Renal pelvis (tissue), 4 donors: ENCODE results near the gene FGF5. TPM values are rescaled to one million over a fixed set of nuclear protein-coding genes. Genes with fewer than 3 reads are reported as not detected.
"Not testable (repeated sequence)": the region's sequence is repeated elsewhere in the genome, so short reads cannot be mapped to it uniquely, and the experiment has no call there.

Experiments used
- DNase-seq: peaks from one replicate; pipeline ENCODE4 v3.0.0-alpha.2; 2013
- polyA plus RNA-seq, 3 donors: library from polyadenylated mRNA; unstranded; fragments of 120-200 nt; gene quantifications; one replicate each; pipeline ENCODE4 v1.2.1, GENCODE V29; 2013; ENCODE audit not compliant: insufficient read length in 3 of 3

Gene FGF5
- polyA plus RNA-seq, 3 donors = 0.01 to 0.09 TPM; not detected in 1

DNA sequence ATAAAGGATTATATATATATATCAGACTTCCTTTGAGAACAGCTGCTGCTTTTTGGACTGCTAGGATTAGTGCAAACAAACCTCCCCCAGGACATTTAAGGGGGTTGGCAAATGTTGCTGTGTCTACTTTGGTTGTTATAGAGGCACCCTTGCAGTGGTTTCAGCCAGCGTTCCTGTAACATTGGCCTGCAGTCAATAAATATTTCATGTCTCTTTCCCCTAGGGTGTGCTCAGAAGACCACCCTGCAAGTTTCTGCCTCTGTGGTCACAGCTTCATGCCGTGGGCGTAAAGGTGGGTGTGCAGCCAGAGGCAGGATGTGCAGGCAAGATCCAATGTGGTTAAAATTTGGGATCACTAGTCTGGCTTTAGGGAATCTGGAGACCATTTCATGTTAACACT lies 28.9 kb downstream of the FGF5 start:
- no peak for DNase-seq

DNA sequence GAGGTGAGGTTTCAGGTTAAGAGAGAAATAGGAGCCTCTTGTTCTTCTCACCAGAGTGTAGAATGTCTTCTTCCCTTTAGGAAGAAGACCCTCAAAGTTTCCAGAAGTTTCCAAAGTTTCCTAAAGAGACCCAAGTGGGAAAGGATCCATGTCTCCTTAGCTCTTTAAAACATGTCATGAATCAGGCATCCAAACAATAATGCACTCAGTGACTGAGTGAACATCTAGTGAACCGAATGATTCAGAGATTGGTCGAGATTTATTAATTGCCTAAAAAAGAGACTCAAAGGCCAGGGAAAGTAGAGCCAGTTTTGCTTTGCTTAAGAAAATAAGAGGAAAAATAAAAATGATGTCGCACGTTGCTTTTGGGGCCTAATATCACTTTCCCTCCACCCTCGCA lies 29.4 kb downstream of the FGF5 start:
- DNase-seq = no peak

DNA sequence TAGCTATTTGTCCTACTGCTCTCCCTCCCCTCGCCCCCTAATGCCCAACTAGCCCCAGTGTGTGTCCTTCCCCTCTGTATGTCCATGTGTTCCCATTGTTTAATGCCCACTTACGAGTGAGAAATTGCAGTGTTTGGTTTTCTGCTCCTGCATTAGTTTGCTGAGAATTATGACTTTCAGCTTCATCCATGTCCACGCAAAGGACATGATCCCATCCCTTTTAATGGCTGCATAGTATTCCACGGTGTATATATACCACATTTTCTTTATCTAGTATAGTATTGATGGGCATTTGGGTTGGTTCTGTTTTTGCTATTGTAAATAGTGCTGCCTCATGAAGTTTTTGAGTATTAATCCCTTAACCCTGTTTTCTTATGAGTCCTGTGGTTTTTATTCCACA lies 35.4 kb downstream of the FGF5 start:
- DNase-seq = no peak

DNA sequence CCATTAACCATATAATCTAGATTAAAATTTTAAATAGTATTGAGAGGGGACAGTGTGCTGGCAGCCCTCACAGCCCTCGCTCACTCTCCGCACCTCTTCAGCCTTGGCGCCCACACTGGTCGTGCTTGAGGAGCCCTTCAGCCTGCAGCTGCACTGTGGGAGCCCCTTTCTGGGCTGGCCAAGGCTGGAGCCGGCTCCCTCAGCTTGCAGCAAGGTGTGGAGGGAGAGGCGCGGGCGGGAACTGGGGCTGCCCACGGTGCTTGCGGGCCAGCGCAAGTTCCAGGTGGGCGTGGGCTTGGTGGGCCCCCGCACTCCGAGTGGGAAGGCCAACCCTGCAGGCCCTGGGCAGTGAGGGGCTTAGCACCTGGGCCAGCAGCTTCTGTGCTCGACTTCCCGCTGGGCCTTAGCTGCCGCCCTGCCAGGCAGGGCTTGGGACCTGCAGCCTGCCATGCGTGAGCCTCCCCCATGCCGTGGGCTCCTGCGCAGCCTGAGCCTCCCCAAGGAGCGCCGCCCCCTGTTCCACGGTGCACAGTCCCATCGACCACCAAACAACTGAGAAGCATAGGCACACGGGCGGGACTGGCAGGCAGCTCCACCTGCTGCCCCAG lies 36.3 kb downstream of the FGF5 start:
- no peak for DNase-seq

DNA sequence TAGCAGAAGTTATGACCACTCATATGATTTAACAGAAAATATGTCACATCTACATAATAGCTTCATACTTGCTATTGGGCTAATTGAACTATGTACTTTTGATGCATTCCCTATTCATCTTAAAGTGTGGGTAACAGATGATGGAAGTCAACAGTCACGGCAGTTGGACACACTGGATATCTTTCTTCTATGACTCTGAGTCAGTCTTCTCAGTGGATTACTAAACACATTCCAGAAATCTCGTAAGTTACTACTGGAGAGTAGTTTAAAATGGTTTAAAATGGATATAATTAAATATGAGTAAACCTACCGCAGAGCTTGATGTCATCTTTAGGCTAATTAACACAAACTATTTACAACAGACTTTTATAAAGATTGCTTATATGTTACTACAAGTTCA lies 39.0 kb downstream of the FGF5 start:
- DNase-seq = no peak

DNA sequence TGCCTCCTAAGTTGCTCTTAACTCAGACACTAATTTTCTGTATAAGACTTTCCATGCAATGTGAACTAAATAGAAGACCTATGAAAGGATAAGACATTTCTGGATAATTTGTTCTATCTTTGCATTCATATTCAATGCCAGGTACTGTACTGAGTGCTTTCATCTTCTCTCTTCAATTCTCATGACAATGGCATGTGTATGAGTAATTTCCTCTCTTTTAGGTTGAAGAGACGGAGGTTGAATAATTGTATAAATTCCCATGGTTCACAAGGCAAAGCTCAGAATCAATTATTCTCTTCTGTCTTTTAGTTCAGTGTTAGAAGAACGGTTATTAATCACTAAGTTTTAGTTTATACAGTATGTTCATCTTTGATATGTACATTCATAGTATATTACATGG lies 39.8 kb downstream of the FGF5 start:
- DNase-seq = no peak

DNA sequence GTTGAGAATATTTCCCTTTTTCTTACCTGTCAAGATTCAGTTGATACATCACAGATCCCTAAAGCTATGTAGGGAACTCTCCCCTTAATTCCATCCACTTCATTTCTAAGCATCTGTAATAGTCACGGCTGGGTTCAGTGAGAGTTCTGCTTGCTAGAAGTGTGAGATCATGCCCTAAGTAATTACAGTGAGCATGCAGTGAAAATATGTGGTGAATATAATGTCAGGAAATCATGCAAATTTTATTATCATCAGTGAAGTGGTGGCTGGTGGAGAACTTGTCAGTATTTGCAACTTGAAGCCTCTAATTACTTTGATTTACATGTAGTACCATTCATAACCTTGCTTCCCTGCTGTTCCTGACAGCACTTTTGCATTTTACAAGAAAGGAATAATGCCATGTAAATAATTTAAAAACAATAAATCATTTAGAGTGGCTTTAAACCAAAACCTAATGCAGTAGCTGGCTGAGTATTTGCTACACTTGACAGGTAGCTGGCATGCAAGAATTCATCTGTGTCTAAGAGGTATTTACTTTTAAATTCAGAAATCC lies 40.8 kb downstream of the FGF5 start:
- DNase-seq = no peak

DNA sequence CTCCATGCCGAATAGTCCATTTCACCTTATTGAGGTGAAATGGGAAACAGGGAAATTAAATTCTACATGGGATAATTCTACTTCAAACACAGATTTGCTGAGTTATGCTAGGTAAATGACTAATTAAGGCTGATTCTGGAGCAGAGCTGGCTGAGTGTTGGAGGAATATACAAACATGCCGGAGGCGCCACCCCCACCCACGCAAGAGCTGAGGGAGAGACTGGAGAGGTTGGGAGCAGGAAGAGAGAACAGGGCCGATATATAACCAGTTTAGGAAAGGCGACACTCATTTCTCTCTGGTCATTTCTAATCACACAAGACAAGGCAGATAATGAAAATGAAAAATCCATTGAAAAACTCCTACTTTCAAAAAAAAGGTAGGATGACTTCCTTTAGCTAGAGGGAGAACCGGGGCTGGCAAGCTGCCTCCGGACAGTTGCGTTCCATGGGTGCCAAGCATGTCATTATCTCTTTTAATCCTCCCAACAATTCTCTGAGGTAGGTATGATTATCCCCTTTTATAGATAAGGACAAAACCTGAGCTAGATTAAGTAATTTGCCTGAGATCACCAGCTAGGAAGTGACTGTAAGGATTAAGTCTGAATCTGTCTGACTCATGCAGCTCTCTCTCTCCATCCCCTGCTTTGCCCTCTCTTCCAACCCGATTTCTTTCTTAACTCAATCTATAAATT lies 41.5 kb downstream of the FGF5 start:
- no peak for DNase-seq

DNA sequence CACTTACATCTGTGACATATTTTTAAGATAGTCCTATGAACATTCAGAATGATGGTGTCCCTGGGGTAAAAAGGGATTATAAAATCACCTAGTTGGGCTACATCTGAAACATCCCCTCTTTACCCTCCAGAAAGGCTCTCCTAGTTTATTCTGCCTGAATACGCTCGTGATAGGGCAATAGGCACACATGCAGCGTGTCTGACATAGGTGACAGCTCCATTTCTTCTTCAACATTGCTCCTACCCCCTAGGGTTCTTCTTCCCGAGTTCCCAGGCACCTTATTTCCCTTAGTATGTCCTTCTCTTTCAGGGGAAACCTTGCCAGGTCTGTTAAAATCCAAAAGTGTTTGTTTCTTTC lies 42.0 kb downstream of the FGF5 start:
- no peak for DNase-seq

DNA sequence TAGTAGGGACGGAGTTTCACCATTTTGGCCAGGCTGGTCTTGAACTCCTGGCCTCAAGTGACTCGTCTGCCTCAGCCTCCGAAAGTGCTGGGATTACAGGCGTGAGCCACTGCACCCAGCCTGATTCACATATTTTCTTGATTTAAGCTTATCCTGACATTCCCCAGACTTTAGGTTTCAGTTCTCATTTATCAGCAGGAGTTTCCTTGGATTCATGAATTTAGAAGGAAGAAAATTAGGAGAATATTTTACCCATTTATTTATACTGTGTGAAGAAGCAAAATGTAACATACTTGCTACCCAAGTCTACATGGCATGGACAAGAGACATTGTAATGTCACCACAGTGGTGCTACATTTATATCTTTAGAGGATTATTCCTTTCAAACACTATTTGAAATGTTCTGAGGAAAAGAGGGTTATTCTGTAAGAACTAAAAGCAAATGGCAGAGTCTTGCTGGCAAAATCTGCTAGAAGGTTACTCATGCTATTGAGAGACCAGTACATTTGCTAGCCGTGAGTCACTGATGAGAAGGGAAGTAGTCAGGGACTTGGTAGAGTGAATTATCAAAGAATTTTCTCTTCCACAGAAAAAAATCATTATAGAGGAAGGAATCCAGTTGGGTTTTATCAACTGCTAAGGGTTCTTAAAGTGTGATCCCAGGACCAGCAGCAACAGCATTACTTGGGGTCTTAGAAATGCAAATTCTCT lies 43.0 kb downstream of the FGF5 start:
- DNase-seq = no peak

DNA sequence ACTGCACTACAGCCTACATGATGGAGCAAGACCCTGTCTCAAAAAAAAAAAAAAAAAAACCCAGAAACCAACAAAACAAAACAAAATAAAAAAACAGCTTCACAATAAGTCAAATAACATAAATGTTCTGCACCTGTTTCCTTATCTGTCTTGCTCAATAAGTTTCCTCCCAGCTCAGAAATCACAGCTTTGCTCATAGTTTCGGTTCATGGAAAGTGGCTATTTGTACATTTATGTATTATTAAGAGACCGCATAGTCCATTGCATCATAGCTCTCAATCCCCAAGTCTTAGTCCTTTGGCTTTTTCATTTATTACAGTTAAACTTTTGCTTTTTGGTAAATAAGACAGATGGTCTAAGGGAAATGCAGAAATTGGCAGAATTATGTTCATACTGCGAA lies 44.7 kb downstream of the FGF5 start:
- DNase-seq = no peak

DNA sequence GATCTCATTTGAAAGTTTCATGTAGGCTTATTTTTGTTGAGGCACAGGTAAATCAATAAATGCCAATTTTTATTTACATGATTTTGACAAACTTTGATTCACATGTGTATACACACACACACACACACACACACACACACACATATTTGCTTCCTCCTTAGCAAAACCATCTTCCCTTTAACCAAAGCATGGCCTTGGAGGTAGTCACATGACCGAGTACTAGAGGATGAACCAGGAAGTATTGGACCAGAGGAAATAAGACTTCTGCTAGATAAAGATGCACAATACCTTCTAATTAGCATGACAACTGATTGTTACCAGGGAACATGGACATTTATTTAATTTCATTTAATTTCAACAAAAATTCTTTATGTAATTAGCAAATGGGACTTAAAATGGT lies 45.7 kb downstream of the FGF5 start:
- DNase-seq = no peak

DNA sequence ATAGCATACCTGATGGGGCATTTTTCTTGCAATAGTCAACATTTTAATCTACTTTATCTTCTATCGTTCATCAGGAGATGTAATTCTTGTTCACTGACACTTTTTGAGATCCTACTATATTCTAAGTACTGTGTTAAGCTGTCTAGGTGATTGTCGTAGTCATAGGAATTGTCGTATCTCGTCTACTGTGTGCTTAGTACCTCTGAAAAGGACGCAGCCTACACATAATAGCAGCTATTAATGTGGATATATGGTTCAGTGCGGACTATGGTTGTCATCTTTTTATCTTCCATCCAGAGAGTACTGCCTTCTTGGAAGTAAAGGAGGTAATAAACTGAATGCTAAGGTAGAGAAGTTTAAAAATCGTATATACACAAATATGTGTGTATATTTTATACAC lies 47.2 kb downstream of the FGF5 start:
- DNase-seq = no peak

DNA sequence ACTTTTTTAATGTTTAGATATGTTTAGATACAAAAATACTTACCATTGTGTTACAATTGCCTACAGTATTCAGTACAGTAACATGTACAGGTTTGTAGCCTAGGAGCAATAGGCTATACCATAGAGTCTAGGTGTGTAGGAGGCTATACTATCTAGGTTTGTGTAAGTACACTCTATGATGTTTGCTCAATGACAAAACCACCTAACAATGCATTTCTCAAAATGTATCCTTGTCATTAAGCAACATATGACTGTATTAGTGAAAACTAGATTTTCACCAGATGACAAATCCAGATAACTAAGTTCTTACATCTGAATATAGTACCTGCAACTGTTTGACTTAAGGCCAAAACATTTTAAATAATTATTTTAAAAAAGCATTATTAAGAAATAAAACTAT lies 49.4 kb downstream of the FGF5 start:
- DNase-seq = not testable (repeated sequence)

DNA sequence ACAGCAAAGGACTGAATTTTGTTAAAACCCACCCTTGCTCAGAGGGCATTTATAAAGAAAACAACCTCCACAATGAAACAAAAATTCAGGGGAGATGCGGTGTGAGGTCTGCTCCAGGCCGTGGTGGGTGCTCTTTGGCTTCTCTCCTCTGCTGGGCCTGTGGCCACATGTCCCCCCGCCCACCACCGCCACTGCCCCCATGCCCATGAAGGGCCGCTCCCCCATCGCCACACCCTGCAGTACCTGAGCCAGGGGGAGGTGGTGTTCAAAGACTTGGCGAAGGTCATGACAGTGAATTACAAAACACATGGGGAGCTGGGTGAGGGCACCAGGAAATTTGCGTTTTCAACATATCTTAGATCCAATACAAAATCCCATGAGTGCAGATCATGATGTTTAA lies 54.9 kb downstream of the FGF5 start:
- no peak for DNase-seq

DNA sequence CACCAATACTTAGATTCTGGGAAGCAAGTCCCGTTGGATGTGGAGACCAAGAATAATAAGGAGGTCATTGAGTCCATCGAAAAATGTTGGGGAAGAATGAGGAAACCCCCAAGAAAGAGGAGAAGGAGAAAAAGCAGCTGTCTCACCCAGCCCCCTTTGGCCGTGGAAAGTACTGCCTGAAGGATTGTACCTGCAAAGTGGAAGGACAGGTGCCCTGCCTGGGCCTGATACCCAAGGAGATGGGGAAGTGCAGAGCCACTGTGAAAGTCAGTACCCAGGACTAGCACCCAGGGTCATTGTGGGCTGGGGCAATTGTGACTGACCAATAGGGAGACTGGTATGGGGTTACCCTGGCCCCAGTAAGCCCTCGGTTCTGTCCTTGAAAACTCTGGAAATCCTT lies 55.3 kb downstream of the FGF5 start:
- DNase-seq = no peak

DNA sequence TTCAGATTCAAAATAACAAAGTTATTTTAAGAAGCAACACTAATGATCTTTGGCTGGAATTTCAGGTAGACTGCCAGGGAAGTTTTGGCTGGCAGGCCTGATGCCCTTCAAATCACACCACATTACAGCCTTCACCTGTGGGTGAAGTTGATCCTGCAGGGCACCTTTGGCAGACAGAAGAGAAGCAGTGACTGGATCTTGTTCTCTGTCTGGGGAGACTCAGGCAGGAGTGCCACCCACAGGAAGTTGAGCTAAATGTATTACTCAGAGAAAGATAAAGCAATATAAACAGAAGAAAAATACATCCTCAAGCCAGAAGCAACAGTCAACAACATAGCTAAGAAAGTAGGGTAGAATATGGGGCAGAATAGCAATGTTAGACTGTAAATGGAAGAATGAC lies 56.3 kb downstream of the FGF5 start:
- DNase-seq = no peak

DNA sequence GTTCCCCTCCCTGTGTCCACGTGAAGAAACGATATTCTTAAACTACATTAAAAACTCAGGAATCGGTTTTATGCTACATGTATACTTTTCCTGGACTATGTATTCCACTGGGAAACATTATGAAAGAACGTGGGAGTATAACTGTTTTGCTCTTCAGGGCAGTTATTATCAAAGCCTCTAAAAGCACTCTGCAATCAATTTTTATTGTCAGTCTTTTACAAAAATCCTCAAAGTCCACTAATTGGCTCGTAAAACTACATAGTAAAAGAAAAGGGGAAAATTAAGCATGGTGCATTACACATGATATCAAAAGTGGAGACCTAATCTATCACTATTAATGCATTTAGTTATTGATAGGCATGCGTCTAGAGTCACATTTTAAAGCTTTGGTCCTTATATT lies 57.7 kb downstream of the FGF5 start:
- DNase-seq = no peak

DNA sequence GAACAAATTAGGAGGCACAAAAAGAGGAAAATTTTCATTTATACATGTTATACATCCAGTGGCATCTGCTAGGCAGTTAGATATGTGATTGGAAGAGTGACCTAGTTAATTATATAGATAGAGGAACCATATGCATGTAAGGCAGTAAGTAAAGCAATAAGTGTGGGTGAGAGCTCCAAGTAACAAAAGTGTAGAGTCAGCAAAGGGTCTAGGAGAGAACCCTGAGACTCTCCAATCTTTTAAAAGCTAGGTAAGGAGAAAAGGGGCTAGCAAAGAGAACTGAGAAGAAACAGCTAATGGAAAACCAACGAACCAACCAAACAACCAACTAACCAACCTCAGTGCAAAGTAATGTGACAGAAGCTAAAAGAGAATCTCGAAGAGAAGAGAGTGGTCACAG lies 65.2 kb downstream of the FGF5 start:
- no peak for DNase-seq

DNA sequence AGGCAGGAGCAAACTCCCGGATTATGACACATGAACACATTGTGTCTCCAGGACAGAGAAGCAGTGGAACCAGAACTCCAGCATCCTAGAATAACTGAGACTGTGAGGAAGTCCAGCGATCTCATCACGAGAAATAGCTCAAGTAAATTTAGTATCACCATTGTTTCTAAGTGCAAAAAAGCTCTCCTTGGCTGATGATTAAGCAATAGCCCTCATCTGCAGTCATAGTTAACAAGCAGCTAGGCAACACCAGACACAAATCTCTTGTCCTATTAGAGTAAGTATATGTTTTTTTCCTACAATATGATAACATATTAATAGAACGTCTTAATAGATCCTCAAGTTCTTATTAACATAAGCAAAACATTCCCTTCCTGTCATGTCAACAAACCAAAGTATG lies 66.7 kb downstream of the FGF5 start:
- DNase-seq = no peak

DNA sequence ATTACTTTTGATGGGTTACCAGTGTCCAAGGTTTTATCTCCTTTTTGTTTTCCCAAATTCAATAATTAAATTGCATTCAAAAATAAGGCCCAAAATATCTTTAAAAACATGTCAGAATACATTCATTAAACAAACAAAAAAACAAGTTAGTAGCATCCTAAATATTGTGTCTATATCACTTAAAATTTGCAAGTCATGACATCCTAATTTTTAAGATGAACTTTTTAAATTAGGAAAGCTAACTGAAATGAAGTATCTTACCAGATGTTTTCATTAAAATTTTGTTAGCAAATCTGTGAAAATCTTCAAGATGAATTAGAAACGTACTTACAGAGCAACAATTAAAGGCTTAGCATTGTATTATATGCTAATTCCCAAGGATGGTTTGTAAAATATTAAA lies 68.1 kb downstream of the FGF5 start:
- no peak for DNase-seq

DNA sequence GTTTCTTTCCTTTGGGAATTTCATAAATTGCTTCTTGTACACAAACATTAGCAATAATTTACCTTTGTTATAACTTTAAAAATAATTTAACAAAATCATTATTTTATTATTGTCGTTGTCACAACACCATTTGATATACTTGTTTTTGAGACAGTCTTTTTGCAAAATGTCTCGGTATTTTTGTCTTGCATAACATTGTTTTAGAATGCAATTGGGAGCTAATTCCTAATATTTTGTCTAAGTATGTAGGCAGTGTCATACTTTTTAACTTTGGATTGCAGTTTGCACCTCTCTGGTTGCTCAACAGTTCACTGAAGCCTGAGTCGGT lies 68.7 kb downstream of the FGF5 start:
- DNase-seq = no peak

DNA sequence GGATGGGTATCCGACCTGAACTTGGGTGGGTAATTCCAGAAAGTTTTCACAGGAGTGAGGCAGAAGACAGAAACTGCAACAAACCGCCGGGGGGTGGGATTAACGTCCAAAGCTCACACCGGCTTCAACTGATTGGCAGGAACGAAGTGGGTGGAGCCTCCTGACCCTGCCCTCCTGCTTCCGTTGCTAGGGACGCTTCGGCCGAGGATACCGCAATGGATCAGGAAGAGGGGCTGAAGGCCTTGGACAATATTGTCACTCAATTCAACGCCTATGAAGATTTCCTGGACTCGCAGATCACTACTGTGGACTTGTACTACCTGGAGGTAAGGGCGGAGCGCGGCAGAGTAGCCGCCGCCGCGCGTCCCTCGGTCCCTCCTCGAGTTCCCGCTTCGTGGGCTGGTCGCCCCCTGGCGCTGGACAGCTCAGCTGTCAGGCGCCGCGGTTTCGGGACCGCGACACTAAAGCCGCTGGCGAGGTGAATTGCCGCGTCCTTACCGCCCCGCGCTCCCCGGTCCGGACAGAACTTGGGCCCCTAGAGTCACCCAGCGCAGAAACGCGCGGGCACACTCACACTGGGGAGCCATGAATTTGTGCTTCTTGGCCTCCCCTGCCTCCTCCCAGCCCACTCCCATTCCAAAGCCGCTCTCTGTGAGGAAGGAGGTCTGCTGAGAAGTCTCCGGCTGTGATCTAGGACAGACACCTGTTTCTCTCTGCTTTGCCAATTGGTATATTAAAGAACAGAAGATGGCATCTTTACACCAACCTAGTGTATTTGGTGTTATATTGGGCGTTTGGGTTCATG lies 69.3 kb downstream of the FGF5 start, which contains the start of gene CFAP299:
CFAP299 (plus strand) TSS at position 177 of the 805 bp plus-strand sequence.
- peak; percentile 86 for DNase-seq
